NCI-H748 (cell line): Measurements from ENCODE around the gene RUSF1.

Experiments
- DNase-seq: peaks from one replicate; lab custom pipeline; 2025; ENCODE audit not compliant: unreplicated experiment; lab: John Stamatoyannopoulos, UW

The RUSF1 gene

GRCh38 chr16:31471875-31472708, 36.1 kb downstream of the RUSF1 start, which contains the start of gene TGFB1I1:
Gene TGFB1I1, plus strand, starts transcription at chr16:31472152. Its CDS starts 37 bp downstream, at chr16:31472189.
- DNase-seq: peak; percentile 60

- DNase-seq: no peak
Measured at GRCh38 chr16:31471241-31471874, 36.8 kb downstream of the RUSF1 start.

- DNase-seq: no peak
Measured at GRCh38 chr16:31470615-31471014, 37.6 kb downstream of the RUSF1 start.

- no peak for DNase-seq
Measured at GRCh38 chr16:31467858-31468257, 40.3 kb downstream of the RUSF1 start.

- no peak for DNase-seq
Measured at GRCh38 chr16:31467151-31467773, 40.9 kb downstream of the RUSF1 start.

GRCh38 chr16:31466381-31466841, 41.8 kb downstream of the RUSF1 start:
- no peak for DNase-seq

- DNase-seq: no peak
Measured at GRCh38 chr16:31465788-31466370, 42.3 kb downstream of the RUSF1 start.

GRCh38 chr16:31464781-31465260, 43.4 kb downstream of the RUSF1 start:
- no peak for DNase-seq

- DNase-seq: no peak
Measured at GRCh38 chr16:31464348-31464769, 43.8 kb downstream of the RUSF1 start.

- no peak for DNase-seq
Measured at GRCh38 chr16:31461921-31462804, 46.0 kb downstream of the RUSF1 start.

- DNase-seq: no peak
Measured at GRCh38 chr16:31461201-31461920, 46.8 kb downstream of the RUSF1 start.

- peak; percentile 16 for DNase-seq
Measured at GRCh38 chr16:31460582-31461002, 47.6 kb downstream of the RUSF1 start.

GRCh38 chr16:31459687-31460581, 48.3 kb downstream of the RUSF1 start:
- DNase-seq: peak; percentile 97

- peak; percentile 96 for DNase-seq
Measured at GRCh38 chr16:31458844-31459686, 49.1 kb downstream of the RUSF1 start, which contains the start of gene ARMC5. Gene ARMC5, plus strand, starts transcription at chr16:31459501. Its CDS starts 24 bp downstream, at chr16:31459525.

GRCh38 chr16:31458073-31458843, 49.9 kb downstream of the RUSF1 start:
- peak; percentile 54 for DNase-seq

- DNase-seq: no peak
Measured at GRCh38 chr16:31456988-31457360, 51.2 kb downstream of the RUSF1 start.
